GM12872 (cell line): ENCODE measurements around the gene BTBD2.

Experiments
- TF ChIP-seq, protein P1 (sequence below): IDR thresholded peaks from 3 replicates; pipeline ENCODE4 v1.5.1; 2011; ENCODE audit warnings: low read depth, mild to moderate bottlenecking, low read length, moderate library complexity; ENCODE audit not compliant: insufficient read depth

Gene BTBD2

GRCh38 chr19:1943661-1944087 is 71.8 kb downstream of the BTBD2 start:
- TF ChIP-seq, protein P1, sequence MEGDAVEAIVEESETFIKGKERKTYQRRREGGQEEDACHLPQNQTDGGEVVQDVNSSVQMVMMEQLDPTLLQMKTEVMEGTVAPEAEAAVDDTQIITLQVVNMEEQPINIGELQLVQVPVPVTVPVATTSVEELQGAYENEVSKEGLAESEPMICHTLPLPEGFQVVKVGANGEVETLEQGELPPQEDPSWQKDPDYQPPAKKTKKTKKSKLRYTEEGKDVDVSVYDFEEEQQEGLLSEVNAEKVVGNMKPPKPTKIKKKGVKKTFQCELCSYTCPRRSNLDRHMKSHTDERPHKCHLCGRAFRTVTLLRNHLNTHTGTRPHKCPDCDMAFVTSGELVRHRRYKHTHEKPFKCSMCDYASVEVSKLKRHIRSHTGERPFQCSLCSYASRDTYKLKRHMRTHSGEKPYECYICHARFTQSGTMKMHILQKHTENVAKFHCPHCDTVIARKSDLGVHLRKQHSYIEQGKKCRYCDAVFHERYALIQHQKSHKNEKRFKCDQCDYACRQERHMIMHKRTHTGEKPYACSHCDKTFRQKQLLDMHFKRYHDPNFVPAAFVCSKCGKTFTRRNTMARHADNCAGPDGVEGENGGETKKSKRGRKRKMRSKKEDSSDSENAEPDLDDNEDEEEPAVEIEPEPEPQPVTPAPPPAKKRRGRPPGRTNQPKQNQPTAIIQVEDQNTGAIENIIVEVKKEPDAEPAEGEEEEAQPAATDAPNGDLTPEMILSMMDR, result no peak

GRCh38 chr19:1942934-1943555 is 72.5 kb downstream of the BTBD2 start:
- TF ChIP-seq, protein P1, result no peak

DNA sequence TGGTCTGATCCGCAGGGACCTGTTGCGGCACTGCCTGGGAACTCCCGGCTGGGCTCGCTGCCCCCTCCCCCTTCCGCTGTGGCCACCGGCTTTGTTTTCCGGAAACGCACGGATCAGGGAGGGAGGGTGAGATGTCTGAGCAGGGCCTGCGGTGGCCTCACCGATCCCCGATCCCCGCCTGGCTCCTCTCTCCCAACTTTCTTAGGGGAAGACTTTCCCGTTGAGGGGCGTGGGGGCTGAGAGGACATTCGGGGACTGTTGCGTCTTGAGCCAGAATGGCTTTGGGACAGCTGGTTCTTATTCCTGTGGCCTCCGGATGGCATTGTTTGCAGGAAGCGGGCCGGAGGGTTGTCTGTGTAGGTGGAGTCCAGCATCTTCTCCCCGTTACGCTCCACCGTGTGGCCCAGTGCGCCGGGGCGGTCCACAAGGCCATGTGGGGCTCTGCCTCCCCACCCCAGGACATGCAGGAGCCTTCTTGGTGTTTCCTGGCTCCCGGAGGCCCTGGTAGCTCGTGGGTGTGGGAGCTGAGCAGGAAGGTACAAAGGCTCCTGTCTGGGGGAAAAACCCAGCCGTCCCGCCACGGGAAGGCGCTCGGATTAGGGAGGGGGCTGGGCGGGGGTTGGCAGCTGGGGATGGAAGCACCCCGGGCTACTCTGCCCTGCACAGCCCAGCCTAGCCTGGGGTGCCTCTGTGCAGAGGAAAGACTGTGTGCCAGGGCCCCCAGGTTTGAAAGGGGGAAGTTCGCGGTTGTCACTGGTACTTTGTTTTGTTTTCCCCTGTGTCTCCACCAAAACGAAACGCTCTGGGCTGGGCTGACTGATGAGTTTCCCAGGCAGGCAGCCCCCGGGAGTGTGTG is 73.2 kb downstream of the BTBD2 start:
- TF ChIP-seq, protein P1, result no peak

DNA sequence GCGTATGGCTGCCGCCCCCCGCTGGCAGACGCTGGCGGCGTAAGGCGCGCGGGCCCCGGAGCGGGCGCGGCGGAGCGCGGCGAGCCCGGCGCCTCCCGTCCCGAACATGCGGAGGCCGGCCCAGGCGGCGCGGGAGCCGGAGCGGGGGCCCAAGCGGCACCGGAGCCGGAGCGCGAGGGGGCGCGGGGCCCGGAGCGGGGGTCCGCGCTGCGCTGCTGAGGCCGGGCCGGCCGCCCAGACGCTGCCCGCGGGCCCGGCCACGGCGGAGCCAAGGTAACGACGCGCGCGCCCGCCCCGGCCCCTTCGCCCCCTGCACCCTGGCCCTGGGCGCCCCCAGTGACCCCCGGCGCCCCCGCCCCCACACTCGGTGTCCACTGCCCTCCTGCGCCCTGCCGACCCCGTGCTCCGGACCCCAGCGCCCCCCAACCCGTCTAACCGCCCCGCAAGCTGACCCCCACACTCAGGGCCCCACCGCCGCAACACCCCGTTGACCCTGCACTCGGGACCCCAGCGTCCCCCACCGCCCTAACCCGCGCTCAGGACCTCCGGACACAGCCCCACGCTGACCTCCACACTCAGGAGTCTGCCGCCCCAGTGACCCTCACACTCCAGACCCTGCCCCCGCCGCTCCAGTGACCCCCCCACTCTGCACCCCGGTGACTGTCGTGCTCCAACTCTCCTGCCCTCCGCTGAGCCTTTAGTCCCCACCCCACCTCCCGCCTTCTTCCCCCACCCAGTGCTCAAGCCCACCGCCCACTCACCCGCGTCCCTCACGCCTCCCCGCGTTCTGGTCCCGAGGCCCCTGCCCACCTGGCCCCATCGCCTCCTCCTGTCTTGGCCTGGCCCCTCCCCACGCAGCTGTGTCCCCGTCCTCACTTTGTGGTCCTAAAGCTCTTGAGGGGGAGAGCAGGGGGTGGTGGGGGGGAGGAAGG is 74.1 kb downstream of the BTBD2 start, which contains the start of gene CSNK1G2:
Gene CSNK1G2, plus strand, starts transcription at position 27 of the 932 bp plus-strand sequence. CDS start 28,601 bp downstream, outside the sequence.
- TF ChIP-seq, protein P1, result peak; percentile 25; the same call in 1 of the 3 replicates

GRCh38 chr19:1938071-1938470 is 77.4 kb downstream of the BTBD2 start:
- TF ChIP-seq, protein P1, result no peak

- TF ChIP-seq, protein P1, result no peak
Observed at GRCh38 chr19:1936916-1937610, 78.5 kb downstream of the BTBD2 start.
